GM19397 (cell line): ENCODE measurements around the gene CNPY4.

Experiments used
- ATAC-seq: cut with Tn5 transposase; IDR thresholded peaks from one replicate; pipeline ENCODE4 v1.9.1; 2021; ENCODE audit warnings: mild to moderate bottlenecking, moderate library complexity; ENCODE audit not compliant: unreplicated experiment

The CNPY4 gene

GRCh38 chr7:100091411-100092181 lies 27.8 kb upstream of the CNPY4 start:
- no peak for ATAC-seq

DNA sequence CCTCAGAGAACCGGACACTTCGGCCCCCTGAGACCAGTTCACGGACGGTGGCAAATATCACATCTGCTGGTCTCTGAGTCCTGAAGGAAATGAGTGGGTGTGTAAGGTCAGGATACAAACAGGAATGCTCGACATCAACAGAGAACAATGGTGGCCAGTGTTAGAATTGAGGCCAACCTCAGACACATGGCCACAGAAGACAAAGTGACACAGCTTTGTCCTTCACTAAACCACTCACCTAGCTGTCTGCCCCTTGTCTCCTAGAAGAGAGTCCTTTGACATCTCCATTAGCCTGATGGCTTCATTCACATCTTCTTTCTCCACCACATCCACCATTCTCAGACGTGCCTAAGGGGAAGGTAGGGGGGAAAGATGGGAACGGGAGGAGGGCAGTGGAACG lies 26.4 kb upstream of the CNPY4 start:
- ATAC-seq, result no peak

- no peak for ATAC-seq
These were observed 25.9 kb upstream of the CNPY4 start for GRCh38 chr7:100093498-100093897.

- no peak for ATAC-seq
These were observed 25.4 kb upstream of the CNPY4 start for GRCh38 chr7:100093925-100094486.

- no peak for ATAC-seq
These were observed 24.1 kb upstream of the CNPY4 start for GRCh38 chr7:100095289-100095688.

GRCh38 chr7:100095704-100096103 lies 23.7 kb upstream of the CNPY4 start:
- ATAC-seq, result no peak

DNA sequence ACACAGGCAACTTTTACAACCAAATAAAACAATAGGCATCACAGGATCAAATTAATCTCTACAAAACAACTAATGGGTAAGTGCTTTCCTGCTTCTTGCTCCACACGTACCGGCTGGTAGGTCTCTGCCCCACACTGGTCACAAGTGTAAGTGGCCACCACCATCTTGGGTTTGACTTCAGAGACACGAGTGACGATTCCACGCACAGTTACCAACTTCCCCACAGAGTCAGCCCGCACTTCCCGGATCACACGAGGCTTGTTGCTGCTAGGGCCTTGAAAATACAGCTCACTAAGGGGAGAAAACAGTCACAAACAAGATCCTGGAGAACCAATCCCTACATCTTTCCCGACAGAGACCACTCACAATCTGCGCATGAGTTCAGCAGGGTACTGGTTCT lies 20.5 kb upstream of the CNPY4 start:
- ATAC-seq, result no peak

- no peak for ATAC-seq
These were observed 20.0 kb upstream of the CNPY4 start for GRCh38 chr7:100099452-100099851.

DNA sequence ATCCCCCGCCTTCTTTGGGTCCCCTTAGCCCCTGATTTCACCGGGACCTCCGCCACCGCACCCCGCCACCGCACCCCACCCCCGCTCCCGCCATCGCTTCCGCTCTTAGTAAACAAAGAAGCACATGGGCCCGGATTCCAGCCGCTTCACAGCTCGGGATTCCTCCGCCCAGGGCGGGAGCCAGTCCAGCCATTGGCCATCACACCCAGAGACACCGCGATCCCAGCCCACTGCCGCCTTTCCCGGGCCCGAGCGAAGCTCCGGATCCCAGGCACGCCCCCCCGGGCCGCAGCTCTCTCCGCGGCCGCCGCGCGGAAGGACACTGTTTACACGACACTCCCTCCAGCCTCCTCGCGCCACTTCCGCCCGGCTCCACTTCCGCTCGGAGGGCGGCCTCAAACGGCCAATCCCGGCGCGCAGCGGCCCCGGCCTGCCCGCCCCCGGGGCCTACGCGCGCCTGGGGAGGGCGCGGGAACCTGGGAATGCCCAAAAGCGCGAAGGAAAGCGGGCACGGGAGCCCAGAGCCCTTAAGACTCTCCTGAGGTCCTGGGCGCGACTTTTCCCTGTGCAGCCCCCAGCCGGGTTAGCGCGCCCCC lies 18.9 kb upstream of the CNPY4 start:
- peak; percentile 65 for ATAC-seq

GRCh38 chr7:100101016-100101862 lies 18.2 kb upstream of the CNPY4 start, which contains the start of the genes AP4M1 and MCM7:
TSS of gene AP4M1 (plus strand) at chr7:100101643. CDS start at chr7:100101715, 72 bp downstream.
TSS of gene MCM7 (minus strand) at chr7:100101397. CDS start at chr7:100101294, 103 bp downstream.
- peak; percentile 83 for ATAC-seq

- ATAC-seq, result no peak
These were observed 16.2 kb upstream of the CNPY4 start for GRCh38 chr7:100102950-100103840.

- ATAC-seq, result no peak
These were observed 13.9 kb upstream of the CNPY4 start for GRCh38 chr7:100105534-100105933.

GRCh38 chr7:100106633-100107032 lies 12.8 kb upstream of the CNPY4 start:
- ATAC-seq, result no peak

GRCh38 chr7:100107125-100107737 lies 12.2 kb upstream of the CNPY4 start:
- no peak for ATAC-seq

- no peak for ATAC-seq
These were observed 11.5 kb upstream of the CNPY4 start for GRCh38 chr7:100107890-100108289.

DNA sequence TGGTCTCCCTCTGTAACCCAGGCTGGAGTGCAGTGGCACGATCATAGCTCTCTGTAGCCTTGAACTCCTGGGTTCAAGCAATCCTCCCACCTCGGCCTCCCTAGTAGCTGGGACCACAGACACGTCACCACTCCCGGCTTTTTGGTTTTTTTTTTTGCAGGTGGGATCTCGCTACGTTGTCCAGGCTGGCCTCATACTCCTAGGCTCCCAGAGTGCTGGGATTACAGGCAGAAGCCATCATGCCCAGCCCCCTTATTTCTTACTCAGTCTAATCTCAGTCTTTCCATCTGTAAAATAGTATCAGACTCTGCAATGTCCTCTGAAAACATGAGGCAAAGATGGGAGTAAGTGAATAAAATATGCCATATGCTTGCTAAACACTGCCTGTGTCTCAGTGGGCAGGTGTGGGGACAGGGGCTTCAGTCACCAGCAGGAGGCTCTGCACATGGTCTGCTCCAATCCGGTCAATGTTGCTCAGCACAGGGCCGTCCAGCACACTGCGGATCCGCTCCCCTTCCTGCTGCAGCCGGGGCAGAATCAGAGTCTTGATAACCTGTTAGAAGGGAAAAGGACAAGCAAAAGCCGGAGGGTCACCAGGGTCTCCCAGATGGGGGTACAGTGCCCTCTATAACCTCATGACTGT lies 9.8 kb upstream of the CNPY4 start:
- no peak for ATAC-seq

DNA sequence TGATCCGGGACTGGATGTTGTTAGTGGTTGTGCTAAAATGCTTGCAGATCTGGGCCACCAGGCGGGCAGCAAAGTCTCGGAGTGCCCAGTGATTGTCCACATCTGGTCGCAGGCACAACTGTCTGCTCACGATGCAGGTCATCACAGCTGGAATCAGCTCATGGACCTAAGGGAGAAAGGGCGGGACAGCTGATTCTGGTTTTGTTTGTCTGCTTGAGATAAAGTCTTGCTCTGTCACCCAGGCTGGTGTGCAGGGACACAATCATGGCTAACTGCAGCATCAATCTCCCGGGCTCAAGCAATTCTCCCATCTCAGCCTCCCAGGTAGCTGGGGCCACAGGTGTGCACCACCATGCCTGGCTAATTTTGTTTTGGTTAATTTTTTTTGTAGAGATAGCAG lies 8.3 kb upstream of the CNPY4 start:
- no peak for ATAC-seq

GRCh38 chr7:100111914-100112313 lies 7.5 kb upstream of the CNPY4 start:
- ATAC-seq, result no peak

DNA sequence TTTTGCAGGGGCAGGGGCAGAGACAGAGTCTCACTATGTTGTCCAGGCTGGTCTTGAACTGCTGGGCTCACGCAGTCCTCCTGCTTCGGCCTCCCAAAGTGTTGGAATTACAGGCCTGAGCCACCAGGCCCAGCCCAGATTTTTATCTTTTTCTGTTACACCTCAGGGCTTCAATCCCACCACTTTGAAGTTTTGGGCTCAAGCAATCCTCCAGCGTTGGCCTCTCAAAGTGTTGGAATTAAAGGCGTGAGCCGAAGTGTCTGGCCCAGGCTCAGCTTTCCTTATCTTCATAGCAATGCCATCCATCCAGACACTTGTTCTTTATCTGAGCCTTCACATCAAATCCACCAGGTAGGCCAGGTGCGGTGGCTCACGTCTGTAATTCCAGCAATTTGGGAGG lies 4.4 kb upstream of the CNPY4 start:
- no peak for ATAC-seq
